NCI-H1092 (cell line): ENCODE results near the gene ELANE.
A peak's percentile ranks its signal among the peaks of the same experiment; 100 is the strongest.
"Not testable (repeated sequence)": the region's sequence is repeated elsewhere in the genome, so short reads cannot be mapped to it uniquely, and the experiment has no call there.

Source experiments
- DNase-seq: peaks from one replicate; lab custom pipeline; 2025; lab: John Stamatoyannopoulos, UW

ELANE gene

GRCh38 chr19:814152-815078 is 37.7 kb upstream of the ELANE start:
- no peak for DNase-seq

- no peak for DNase-seq
Observed at GRCh38 chr19:815079-815774, 36.9 kb upstream of the ELANE start.

- no peak for DNase-seq
Observed at GRCh38 chr19:815775-816499, 36.2 kb upstream of the ELANE start.

GRCh38 chr19:816500-816857 is 35.6 kb upstream of the ELANE start:
- DNase-seq: no peak

- DNase-seq: not testable (repeated sequence)
Observed at GRCh38 chr19:820212-820611, 31.9 kb upstream of the ELANE start.

- no peak for DNase-seq
Observed at GRCh38 chr19:821231-821824, 30.8 kb upstream of the ELANE start.

- DNase-seq: peak; percentile 18
Observed at GRCh38 chr19:821825-822503, 30.1 kb upstream of the ELANE start, which contains the start of gene PLPPR3. TSS of gene PLPPR3 (minus strand) at chr19:821955. CDS start at chr19:821559, 396 bp downstream.

DNA sequence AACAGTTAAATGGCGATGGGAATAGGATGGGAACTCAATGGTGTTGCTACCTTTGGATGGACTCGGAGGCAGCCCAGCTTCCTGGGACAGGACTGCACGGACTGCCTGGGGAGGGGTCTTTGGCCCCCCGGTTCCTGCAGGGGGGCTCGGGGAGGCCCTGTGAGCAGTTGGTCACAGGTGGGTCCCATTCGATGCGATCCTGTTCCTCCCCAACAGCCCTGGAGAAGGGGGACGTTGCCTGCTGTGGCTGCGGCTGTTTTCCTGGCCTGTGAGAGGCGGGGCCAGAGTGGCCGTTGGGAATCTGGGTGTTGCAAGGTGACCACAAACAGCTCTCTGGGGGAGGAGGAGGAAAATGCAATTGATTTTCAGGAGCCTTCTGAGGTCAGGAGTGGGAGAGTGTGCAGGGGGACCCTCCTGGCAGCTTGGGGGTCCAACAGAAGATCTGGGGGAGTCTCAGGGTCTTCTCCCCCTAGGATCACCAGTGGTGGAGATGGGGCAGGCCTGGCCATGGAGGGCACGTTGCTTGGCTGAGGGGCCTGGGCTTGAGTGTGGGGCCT is 28.5 kb upstream of the ELANE start:
- no peak for DNase-seq

DNA sequence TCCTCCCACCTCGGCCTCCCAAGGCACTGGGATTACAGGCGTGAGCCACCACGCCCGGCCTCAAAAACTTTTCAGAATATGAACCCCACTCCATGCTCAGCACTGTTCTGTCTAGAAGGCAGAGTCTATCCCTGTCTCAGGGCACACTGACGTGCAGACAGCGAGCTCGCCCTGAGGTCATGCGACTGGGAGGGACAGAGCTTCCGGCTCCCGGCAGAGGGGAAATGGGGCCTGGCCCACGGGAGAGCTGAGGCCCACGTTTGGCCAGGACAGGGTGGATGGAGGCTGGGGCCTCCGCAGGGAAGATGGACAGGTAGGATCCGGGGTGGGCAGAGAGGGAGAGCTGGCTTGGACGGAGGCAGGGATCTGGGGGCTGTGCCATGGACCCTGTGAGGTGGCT is 27.2 kb upstream of the ELANE start:
- DNase-seq: no peak

DNA sequence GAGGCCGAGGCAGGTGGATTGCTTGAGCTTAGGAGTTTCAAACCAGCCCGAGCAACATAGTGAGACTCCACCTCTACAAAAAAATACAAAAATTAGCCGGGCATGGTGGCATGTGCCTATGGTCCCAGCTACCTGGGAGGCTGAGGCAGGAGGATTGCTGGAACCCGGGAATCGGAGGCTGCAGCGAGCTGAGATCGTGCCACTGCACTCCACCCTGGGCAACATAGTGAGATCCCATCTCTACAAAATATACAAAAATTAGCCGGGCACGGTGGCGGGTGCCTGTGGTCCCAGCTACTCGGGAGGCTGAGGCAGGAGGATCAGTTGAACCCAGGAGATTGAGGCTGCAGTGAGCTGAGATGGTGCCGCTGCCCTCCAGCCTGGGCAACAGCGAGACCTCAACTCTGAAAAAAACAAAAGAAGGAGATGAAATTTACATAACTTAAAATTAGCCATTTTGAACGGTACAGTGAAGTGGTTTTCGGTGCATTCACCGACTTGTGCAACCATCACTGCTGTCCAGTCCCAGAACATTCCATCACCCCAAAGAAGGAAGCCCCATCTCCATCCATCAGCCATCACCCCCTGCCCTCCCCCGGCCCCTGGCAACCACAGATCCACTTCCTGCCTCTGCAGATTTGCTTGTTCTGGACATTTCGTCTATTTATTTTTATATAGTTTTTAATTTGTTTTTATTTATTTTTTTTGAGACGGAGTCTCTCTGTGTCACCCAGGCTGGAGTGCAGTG is 26.0 kb upstream of the ELANE start:
- no peak for DNase-seq

DNA sequence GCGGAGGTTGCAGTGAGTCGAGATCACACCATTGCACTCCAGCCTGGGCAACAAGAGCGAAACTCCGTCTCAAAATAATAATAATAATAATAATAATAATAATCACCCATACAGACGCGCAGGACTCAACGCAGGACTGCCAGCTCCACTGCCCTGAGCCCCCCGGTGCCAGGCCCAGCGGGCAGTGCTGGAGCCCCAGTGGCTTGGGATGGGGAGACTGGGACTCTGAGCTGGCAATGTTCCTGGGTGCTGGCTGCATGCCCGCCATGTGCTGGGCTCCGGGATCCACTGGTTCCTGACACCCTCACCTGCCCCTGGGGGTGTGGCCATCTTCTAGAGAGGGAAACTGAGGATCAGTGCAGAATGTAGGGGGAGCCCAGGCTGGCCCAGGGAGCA is 24.8 kb upstream of the ELANE start:
- no peak for DNase-seq

- no peak for DNase-seq
Observed at GRCh38 chr19:827710-828321, 24.3 kb upstream of the ELANE start, which contains the start of gene AZU1. TSS of gene AZU1 (plus strand) at chr19:827837. CDS start at chr19:827847, 10 bp downstream.

DNA sequence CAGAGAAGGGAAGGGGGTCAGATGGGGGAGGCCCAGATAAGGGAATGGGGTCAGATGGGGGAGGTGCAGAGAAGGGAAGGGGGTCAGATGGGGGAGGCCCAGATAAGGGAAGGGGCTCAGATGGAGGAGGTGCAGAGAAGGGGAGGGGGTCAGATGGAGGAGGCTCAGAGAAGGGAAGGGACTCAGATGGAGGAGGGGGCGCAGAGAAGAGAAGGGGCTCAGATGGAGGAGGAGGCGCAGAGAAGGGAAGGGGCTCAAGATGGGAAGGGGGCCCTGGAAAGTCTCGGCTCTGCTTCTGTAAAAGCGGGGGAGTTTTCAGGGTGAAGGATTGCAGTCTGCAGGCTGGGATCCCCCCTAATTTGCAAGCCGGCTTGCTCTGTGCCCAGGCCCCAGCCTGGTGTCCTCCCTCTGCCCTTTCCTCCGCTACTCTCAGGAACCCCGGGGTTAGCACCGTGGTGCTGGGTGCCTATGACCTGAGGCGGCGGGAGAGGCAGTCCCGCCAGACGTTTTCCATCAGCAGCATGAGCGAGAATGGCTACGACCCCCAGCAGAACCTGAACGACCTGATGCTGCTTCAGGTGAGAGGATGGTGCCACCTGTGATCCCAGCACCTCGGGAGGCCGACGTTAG is 22.9 kb upstream of the ELANE start:
- no peak for DNase-seq

GRCh38 chr19:831407-832369 is 20.4 kb upstream of the ELANE start:
- DNase-seq: no peak

- DNase-seq: no peak
Observed at GRCh38 chr19:834216-834615, 17.9 kb upstream of the ELANE start.

DNA sequence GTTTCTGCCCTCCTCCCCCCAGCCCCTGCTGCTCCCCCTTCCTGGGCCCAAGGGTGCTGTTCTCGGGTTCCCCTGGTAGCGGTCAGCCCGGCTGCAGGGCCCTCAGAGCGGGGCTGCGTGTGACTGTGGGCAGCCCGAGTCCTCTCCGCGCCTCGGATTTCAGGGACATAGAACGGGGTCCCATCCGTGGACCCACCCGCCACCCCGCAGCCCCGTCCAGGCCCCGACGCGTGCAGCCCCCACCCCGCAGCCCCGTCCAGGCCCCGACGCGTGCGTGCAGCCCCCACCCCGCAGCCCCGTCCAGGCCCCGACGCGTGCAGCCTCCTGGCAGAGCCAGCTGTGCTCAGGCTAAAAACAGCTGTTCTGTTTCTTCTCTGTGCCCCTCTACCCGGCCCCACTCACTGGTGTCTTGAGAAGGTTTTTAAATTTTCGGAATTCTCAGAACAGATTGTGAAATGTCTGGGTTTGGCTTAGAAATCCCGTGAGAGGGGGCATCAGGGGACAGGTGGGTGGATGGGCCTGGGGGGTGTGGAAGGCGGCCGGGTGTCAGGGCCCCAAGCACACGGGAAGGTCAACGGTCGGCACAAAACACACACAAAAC is 16.8 kb upstream of the ELANE start:
- no peak for DNase-seq

DNA sequence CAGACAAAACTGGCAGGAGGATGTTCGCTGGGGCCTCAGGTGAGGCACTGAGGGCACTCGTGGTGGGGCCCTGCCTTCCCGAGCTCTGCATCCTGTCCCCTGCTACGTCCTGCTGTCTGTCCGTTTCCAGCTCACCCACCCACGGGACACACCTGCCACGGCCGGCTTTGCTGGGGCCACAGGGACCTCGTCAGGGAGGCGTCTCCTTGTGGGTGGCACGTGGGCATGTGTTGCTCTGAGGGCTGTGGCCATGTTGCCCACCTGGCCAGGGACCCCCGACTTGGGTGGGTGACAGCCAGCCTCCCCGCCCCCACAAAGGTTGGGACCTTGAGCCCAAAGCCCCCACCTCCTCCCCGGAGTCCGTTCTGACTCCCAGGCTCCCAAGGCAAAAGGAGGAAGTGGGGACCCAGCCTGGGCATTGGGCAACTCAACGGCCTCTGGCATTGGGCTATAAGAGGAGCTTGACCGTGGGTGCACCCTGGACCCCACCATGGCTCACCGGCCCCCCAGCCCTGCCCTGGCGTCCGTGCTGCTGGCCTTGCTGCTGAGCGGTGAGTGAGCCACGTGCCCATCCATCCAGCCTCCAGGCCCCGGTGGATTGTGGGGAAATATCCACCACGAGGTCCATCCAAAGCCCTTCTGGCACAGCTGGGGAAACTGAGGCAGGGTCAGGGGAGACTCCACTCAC is 11.4 kb upstream of the ELANE start, which contains the start of gene PRTN3:
TSS of gene PRTN3 (plus strand) at position 481 of the 688 bp plus-strand sequence. CDS start at position 491, 10 bp downstream.
- DNase-seq: no peak
